Glomerular visceral epithelial cell (primary cell): Measurements from ENCODE around the gene RASL10B.
"Not testable (repeated sequence)": the region's sequence is repeated elsewhere in the genome, so short reads cannot be mapped to it uniquely, and the experiment has no call there.

ENCODE experiments used
- DNase-seq: peaks from one replicate; pipeline ENCODE4 v3.0.0-alpha.2; 2016; ENCODE audit errors: extremely low spot score

Gene RASL10B

GRCh38 chr17:35731239-35731916 lies at the start of gene RASL10B:
Gene RASL10B (plus strand): TSS chr17:35731639. CDS start chr17:35735185, 3,546 bp downstream.
- peak; percentile 51 for DNase-seq

- no peak for DNase-seq
Observed at GRCh38 chr17:35683591-35683990, 47.8 kb upstream of the RASL10B start.

GRCh38 chr17:35684055-35684802 lies 47.2 kb upstream of the RASL10B start:
- no peak for DNase-seq

- no peak for DNase-seq
Observed at GRCh38 chr17:35692512-35693210, 38.8 kb upstream of the RASL10B start.

- no peak for DNase-seq
Observed at GRCh38 chr17:35693662-35694061, 37.8 kb upstream of the RASL10B start.

- no peak for DNase-seq
Observed at GRCh38 chr17:35694906-35695305, 36.5 kb upstream of the RASL10B start.

- DNase-seq = no peak
Observed at GRCh38 chr17:35695613-35696012, 35.8 kb upstream of the RASL10B start.

GRCh38 chr17:35698800-35699199 lies 32.6 kb upstream of the RASL10B start:
- DNase-seq = no peak

- no peak for DNase-seq
Observed at GRCh38 chr17:35700150-35700549, 31.3 kb upstream of the RASL10B start.

GRCh38 chr17:35701491-35701890 lies 29.9 kb upstream of the RASL10B start:
- no peak for DNase-seq

GRCh38 chr17:35703308-35703707 lies 28.1 kb upstream of the RASL10B start:
- DNase-seq = not testable (repeated sequence)

- DNase-seq = no peak
Observed at GRCh38 chr17:35705230-35705629, 26.2 kb upstream of the RASL10B start.

GRCh38 chr17:35705705-35706104 lies 25.7 kb upstream of the RASL10B start:
- DNase-seq = no peak

- DNase-seq = no peak
Observed at GRCh38 chr17:35708149-35708548, 23.3 kb upstream of the RASL10B start.

- no peak for DNase-seq
Observed at GRCh38 chr17:35708951-35709350, 22.5 kb upstream of the RASL10B start.

GRCh38 chr17:35709874-35710273 lies 21.6 kb upstream of the RASL10B start:
- DNase-seq = no peak

- DNase-seq = no peak
Observed at GRCh38 chr17:35710950-35711349, 20.5 kb upstream of the RASL10B start.

GRCh38 chr17:35713069-35713728 lies 18.2 kb upstream of the RASL10B start:
- peak; percentile 12 for DNase-seq

- DNase-seq = no peak
Observed at GRCh38 chr17:35714988-35715387, 16.5 kb upstream of the RASL10B start.

GRCh38 chr17:35715416-35715815 lies 16.0 kb upstream of the RASL10B start:
- DNase-seq = no peak

- DNase-seq = no peak
Observed at GRCh38 chr17:35716173-35716572, 15.3 kb upstream of the RASL10B start.

GRCh38 chr17:35716897-35717465 lies 14.5 kb upstream of the RASL10B start:
- DNase-seq = no peak
